Myocyte (in vitro differentiated cells): ENCODE data around the gene LRRC1. TPM values are rescaled to one million over a fixed set of nuclear protein-coding genes. Genes with fewer than 3 reads are reported as not detected.

Experiments
- DNase-seq: peaks from one replicate; pipeline ENCODE4 v3.0.0-alpha.2; 2012; ENCODE audit warnings: low read depth
- total RNA-seq: library from RNA; depleted of rRNA; stranded (reverse); fragments of >200 nt; gene quantifications from 2 replicates; pipeline ENCODE4 v1.2.3, GENCODE V29; 2014

Gene LRRC1
- total RNA-seq, 1 donor from 2014 or later: 13.9 TPM

- peak; percentile 83 for DNase-seq
Measured at GRCh38 chr6:53956068-53956711, 161.4 kb downstream of the LRRC1 start.

GRCh38 chr6:53956804-53957203 lies 162.0 kb downstream of the LRRC1 start:
- no peak for DNase-seq

DNA sequence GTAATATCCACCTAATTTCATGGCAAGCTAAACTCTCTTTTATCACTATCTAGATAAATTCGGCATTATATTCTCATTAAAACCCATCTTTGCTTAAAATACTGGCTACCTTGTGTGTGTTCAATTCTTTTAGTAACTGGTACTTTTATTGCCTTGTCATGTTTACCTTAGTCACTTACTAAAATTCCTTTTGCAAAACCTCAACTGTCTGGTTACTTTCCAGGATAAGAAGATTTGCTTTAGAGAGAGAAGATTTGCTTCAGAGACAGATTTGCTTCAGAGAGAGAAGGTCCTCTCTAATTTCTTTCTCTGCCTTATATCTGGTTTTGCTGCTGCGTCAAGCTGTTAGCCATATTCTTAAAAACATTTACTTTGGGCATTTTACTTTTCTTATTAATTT lies 164.9 kb downstream of the LRRC1 start:
- DNase-seq: no peak

DNA sequence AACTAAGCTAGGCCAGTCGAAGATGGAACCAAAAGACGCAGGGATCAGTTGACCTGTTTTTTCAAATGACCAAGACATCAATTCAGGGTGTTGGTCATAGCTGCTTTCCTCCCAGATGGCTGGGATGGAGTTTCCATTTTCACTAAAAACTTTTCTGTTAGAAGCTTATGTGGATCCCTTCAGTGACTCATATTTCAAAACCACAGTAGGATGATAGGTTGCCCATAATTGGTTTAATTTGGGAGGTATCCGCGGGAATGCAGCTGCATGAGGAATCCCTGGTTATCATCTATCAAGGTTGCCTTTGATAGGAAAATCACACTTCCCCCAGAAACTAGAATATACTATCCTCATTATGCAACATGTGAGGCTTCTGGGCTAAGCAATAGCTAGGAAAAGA lies 165.5 kb downstream of the LRRC1 start:
- DNase-seq: peak; percentile 41

DNA sequence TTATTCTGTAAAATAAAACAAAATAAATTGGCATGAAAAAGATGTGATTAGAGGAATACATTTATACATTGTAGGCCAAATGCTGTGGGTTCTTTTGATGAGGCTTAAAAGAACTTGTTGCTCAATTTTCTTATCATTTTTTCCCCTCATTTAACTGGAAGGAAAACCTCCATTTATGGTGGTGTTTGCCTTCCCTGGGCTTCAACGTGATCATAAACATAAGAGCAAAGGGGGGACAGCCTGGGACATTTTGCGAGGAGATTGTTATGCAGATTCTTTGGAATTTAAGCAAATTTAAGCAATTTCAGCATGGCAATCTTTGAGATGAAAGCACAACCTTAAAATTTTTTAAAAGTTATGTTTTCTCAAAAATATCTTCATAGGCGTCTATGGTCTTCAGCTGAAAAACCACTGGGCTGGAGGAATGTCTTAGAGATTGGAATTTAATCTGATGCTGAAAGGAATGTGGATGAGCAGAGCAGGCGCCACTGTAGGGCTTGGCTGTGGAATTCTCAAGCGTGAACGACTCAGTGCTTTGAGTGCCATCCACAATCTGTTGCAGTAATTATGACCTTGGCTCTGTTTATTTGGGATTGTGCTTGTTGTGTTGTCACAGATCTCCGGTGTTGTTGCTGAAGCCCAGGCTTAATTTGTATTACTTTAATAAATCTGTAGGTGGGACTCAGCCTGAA lies 167.0 kb downstream of the LRRC1 start:
- peak; percentile 67 for DNase-seq

GRCh38 chr6:53962646-53963045 lies 167.8 kb downstream of the LRRC1 start:
- DNase-seq: no peak

DNA sequence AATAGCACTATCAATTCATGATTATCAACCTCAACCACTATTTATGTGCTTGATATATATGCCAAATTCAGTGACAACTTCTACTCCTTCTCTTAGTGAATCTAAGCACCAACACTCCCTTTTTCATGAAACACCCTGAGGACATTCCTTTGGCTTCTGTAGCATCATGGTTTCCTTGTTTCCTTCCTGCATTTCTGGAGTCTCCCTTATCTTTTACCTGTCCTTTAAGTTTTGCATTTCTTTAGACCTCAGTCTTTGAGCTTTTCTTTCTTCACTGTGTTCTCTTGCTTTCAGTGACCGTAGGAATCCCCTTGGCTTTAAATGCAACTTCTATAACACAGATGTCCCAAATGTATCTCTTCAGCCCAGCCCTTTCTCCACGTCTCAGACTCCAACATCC lies 172.6 kb downstream of the LRRC1 start:
- DNase-seq: no peak

Other genes with a start within 250 kb of the LRRC1 start
- 5.5 and 7.8 TPM in 2 replicates for gene GCLC, start 249.9 kb upstream of the LRRC1 start, total RNA-seq
- gene KLHL31, start 129.2 kb upstream of the LRRC1 start, total RNA-seq: 37.4 and 49.4 TPM in 2 replicates